ENCODE results near the gene RPS2.

DNA sequence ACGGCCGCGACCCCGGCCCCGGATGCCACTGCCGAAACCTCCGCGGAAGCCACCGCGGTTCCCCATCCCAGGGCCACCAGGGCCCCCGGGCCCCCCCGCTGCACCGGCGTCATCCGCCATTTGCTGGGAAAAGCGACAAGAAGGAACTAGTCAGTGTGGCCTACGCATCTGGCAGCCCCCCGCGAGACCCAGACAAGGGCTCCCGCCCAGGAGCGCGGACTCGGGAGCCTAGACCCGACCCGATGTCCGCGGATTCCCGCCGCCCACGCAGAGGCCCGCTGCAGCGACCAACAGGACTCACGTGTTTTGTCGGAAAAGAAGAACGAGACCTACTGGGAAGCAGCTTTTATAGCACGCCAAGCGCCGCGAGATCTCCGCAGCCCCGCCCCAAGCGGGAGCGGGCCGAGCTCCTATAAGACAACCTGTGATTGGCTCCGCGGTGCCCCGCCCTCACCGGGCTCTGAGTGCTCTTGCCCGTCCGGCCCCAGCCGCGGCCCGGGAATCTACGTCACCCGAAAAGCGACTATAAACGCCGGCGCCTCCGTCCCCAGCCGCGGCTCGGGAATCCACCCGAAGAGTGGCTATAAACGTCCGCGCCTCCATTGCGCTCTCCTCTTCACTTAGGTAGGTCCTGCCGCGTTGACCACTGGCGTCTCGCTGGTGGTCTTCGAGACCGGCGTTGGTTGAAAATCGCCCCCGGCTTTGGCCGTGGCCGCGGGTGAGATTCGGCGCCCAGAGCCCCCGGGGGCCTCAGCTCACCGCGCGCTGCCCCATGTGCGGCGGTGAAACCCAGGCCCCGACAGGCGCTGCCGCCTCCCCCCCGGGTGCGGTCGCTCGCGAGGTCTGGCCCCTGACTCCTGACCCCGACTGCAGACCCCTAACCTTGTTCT is at the start of gene RPS2:
- TF ChIP-seq, protein P1, sequence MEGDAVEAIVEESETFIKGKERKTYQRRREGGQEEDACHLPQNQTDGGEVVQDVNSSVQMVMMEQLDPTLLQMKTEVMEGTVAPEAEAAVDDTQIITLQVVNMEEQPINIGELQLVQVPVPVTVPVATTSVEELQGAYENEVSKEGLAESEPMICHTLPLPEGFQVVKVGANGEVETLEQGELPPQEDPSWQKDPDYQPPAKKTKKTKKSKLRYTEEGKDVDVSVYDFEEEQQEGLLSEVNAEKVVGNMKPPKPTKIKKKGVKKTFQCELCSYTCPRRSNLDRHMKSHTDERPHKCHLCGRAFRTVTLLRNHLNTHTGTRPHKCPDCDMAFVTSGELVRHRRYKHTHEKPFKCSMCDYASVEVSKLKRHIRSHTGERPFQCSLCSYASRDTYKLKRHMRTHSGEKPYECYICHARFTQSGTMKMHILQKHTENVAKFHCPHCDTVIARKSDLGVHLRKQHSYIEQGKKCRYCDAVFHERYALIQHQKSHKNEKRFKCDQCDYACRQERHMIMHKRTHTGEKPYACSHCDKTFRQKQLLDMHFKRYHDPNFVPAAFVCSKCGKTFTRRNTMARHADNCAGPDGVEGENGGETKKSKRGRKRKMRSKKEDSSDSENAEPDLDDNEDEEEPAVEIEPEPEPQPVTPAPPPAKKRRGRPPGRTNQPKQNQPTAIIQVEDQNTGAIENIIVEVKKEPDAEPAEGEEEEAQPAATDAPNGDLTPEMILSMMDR (IDR thresholded peaks at IDR 0.05), result peak in 1 of 4 experiments; percentile 5
- TF ChIP-seq POLR2A (IDR thresholded peaks at IDR 0.05), result peak; percentile 72 to 96

Data from uterus (tissue), 2 donors.